Ecto neural progenitor cell (in vitro differentiated cells): ENCODE results near the gene CYP24A1.

Experiments
- DNase-seq: peaks from one replicate; pipeline ENCODE4 v3.0.0-alpha.2; 2018; ENCODE audit warnings: low spot score

CYP24A1 gene

GRCh38 chr20:54174457-54175175 is 830 bp upstream of the CYP24A1 start:
- DNase-seq = no peak

- peak; percentile 66 for DNase-seq
Measured at GRCh38 chr20:54172856-54173652, 732 bp downstream of the CYP24A1 start.

- DNase-seq = no peak
Measured at GRCh38 chr20:54172532-54172855, 1.3 kb downstream of the CYP24A1 start.

- no peak for DNase-seq
Measured at GRCh38 chr20:54170963-54171362, 2.8 kb downstream of the CYP24A1 start.

GRCh38 chr20:54170026-54170471 is 3.7 kb downstream of the CYP24A1 start:
- DNase-seq = no peak

- no peak for DNase-seq
Measured at GRCh38 chr20:54168961-54169862, 4.6 kb downstream of the CYP24A1 start.

GRCh38 chr20:54167909-54168872 is 5.6 kb downstream of the CYP24A1 start:
- DNase-seq = no peak

GRCh38 chr20:54166987-54167662 is 6.7 kb downstream of the CYP24A1 start:
- DNase-seq = no peak

GRCh38 chr20:54165803-54166202 is 8.0 kb downstream of the CYP24A1 start:
- DNase-seq = no peak

GRCh38 chr20:54165014-54165413 is 8.8 kb downstream of the CYP24A1 start:
- DNase-seq = no peak

- DNase-seq = no peak
Measured at GRCh38 chr20:54163402-54163801, 10.4 kb downstream of the CYP24A1 start.

- DNase-seq = no peak
Measured at GRCh38 chr20:54162378-54163009, 11.3 kb downstream of the CYP24A1 start.

GRCh38 chr20:54161821-54162149 is 12.0 kb downstream of the CYP24A1 start:
- DNase-seq = no peak

- no peak for DNase-seq
Measured at GRCh38 chr20:54161008-54161820, 12.6 kb downstream of the CYP24A1 start.

GRCh38 chr20:54160065-54161007 is 13.4 kb downstream of the CYP24A1 start:
- DNase-seq = no peak

GRCh38 chr20:54158856-54159418 is 14.8 kb downstream of the CYP24A1 start:
- DNase-seq = no peak

- no peak for DNase-seq
Measured at GRCh38 chr20:54158226-54158625, 15.6 kb downstream of the CYP24A1 start.
